GM19193 (cell line): Measurements from ENCODE around the gene RTKN2.

Experiments used
- POLR2A ChIP-seq: IDR thresholded peaks from 4 replicates; pipeline ENCODE4 v1.6.1; 2011; ENCODE audit not compliant: insufficient read depth, insufficient read length; ENCODE audit errors: extremely low read depth

Gene RTKN2

DNA sequence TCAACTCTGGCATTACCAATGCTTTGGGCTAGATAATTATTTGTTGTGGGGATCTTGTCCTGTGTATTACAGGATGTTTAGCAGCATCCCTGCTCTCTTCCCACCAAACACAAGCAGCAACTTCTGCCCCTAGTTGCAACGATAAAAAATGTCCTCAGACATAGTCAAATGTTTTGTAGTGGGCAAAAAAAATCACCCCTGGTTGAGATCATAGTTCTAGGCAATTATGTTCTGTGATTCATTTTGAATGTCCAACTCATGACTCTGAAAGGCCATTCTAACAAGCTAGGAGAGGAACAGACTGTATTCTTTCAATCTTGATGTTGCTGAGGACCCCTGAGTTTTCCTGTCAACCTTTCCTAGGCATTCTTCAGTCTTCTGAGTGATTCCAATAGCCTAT lies 79.5 kb downstream of the RTKN2 start:
- TF ChIP-seq POLR2A, result no peak

DNA sequence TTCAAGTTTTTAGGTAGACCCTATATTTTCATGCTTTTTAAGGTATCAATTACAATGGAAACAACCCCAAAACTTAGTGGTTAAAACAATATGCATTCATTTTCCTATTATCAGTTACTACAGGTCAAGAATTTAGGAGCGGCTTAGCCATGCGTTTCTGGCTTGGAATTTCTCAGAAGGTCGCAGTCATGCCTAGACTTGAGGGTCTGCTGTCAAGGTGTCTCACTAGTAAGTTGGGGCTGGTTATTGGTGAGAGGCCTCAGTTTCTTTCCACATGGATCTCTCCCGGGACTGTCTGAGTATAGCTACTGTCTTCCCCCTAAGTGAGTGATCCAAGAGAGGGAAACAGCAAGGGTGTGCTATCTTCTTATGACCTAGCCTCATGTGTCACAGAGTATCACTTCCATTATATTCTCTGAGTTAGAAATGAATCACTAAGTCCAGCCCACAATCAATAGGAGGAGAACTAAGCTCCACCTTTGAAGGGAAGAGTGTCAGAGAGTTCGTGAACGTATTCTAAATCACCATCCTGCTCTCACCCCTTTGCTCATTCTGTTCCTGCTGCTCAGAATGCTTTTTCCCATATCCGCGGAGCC lies 80.5 kb downstream of the RTKN2 start:
- no peak for TF ChIP-seq POLR2A

DNA sequence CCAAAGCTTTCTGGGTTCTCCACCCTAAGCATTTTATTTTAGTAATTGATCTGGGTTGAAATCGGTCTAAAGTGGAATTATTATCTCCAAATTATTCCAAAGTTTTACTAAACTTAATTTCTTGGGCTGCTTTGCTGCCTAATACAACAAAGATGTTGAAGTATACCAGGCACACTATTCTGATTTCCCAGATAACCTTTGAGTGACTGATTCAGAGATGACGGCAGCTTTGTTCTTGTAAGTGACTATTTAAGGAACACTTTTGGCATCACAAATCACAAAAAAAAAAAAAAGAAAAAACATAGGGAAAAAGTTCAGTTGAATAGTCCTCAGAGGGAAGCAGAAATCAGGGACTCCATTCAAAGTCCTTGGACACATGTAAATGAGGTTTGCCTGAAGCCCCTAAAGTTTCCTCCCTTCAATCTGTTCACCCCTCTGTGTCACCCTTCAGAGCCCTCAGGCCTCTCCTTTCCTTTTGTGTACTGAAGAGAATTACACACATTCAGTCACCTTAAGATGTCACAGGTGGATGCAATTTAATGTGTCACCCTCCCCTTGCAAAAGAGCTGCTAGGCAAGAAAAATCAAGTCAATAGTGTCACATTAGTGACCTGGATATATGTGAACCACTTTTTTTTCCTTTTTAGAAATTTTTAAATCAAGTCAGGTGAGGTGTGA lies 81.5 kb downstream of the RTKN2 start:
- TF ChIP-seq POLR2A, result no peak

DNA sequence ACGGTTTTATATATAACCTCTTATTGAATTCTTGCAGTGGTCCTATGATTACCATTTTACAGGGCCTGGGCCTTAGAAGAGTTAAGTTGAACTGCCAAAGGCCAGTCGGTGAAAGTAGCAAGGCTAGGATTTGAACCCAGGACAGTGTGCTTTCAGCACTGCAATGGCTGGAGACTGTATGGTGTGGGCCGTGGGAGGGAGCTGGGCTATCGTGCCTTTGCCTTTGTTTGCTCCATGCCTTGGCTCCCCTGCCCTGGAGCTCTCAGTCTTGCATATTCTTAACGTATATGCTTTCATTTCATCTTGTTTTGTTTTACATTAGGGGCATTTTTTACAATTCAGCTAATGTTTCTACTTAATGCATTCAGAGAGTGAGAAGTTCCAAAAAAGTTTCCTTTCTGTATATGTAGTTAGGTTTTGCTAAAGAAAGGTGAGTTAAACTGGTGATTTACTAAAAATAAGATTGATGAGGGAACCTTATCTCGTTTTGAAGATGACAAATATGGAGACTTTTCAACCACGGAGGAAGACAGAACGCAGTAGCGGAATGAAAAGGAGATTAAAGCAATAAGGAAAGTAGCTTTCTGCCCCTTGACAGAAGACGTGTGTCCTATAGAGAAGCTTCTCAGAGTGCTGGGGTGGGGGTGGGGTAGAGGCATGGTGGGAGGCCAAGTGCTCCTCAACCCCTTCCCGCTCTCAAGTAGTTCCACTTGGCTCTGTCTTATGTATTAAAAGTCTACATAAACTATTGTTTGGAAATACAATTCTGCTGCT lies 82.5 kb downstream of the RTKN2 start:
- no peak for TF ChIP-seq POLR2A

DNA sequence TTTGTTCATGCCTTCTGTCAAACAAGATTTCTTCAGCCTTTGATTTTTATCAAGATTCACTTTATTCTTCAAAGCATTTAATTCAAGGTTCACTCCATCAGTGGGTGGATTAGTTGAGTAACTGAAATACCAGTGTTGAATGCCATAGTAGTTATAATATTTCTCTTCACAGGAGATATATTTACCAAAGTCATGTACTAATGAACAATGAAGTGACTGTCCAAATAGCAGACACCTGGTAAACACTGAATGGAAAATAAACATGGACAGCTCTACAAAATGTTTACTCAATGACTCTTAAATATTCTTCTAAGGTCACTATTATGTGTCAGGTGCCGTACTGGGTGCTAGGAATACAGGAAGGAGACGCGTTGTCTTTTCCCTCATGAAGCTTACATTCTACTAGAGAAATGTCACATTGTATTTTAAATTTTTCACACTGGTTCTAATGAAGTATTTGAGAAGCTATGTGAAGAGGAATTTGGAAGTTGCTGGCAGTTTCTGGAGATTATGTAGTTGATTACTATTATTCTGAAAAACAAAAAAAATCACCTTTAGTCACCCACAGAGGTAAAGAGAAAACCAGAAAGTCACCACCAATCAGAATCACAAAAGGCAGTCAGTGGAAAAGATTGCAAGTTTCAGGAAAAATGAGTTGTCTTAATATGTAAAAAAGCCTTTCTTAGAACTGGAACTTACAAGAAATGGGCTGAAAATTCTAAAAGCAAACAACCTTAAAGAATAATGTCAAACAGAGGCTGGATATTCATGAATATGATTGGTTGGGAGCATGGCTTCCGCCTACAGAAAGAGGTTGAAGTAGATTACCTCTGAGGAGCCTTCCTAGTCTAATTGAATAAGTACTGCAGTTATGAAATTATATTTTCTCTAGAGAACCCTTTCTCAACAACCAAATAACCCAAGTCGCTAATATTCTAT lies 84.5 kb downstream of the RTKN2 start:
- TF ChIP-seq POLR2A, result no peak

DNA sequence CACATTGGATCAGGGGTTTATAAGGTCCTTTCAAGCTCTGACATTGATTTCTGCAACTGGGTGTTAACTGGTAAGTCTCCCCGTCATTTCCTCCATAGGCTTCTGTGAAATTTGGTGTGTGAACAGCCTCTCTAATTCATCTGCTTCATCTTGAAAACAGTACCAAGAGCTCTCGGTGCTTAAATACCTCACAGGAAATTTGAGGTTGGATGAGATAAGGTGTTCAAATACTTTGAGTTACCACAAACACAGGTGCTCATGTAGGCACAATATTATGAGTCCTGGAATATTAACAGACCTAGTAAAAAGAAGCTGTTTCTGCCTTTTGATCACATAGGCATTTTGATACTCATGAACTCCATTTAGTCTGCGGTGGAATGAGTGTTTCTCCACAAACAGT lies 85.2 kb downstream of the RTKN2 start:
- no peak for TF ChIP-seq POLR2A

DNA sequence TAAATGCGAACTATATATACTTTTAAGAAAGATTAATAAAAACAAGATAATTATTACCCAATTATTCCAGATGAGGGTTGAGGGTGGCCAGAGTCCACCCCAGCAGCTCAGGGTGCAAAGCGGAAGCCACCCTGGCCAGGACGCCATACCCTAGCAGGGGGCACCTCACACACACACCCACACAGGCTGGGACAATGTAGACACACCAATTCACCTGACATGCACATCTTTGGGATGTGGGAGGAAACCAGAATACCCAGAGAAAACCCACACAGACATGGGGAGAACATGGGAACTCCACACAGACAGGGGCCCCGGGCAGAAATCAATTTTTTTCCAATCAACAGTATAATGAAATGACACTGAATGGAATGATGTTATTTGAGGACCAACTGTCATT lies 86.0 kb downstream of the RTKN2 start:
- TF ChIP-seq POLR2A, result no peak

DNA sequence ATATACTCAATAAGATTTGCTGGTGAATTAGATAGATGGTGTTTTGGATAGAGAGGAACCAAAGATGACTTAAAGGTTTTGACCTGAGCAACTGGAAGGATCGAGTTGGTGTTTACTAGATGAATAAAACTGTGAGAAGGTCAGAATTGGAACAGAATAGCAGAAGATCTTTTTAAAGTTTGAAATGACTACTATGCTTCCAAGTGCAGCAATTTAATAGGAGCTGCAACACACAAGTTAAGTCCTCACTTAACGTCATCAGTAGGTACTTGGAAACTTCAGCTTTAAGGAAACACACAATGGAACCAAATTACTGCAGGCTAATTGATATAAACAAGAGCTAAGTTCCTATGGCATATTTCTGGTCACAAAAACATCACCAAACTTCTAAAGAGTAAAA lies 86.5 kb downstream of the RTKN2 start:
- no peak for TF ChIP-seq POLR2A

DNA sequence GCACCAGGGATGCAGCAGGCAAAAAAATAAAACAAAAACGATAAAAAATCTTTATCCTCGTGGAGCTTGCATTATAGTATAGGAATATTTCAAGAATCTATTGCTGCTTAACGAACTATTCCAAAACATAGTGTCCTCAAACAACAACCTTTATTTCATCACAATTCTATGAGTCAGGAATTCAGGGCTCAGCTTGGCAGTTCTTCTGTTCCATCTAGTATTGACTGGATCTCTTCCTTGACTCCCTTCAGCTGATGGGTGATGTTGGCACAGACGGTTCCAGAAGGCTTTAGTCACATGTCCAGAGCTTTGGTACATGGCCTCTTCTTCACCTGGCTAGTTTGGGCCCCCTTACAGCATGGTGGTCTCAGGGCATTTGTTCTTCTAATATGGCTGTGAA lies 88.0 kb downstream of the RTKN2 start:
- TF ChIP-seq POLR2A, result no peak

DNA sequence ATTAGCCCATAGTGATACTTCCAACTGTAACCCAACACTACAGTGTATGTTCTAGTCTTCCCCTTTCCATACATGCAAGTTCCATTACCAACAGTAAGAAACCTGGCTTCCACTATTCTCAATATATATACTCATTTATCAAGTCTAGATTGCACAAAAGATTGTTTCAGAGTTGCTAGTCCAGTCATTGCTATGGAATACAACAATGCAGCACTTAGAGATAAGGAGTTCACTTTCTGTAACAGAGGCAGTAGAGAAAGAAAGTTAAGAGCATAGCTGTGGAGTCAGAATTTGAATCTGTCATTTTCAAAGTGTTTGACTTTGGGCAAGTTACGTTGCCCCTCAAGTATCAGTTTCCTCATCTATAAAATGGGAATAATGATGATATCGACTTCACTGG lies 90.1 kb downstream of the RTKN2 start:
- no peak for TF ChIP-seq POLR2A

DNA sequence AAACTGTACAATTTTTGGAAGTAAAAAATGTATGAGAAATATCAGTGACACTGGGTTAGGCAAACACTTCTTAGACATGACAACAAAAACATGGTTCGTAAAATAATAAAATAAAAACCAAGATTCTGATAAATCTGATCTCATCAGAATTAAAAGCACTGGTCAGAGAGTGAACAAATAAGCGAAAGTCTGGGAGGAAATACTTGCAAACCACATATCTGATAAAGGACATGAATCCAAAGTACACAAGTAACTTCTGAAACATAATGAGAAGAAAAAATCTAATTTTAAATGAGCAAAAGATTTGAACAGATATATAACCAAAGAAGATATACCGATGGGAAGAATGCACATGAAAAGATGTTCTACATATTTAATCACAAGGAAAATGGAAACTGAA lies 91.5 kb downstream of the RTKN2 start:
- no peak for TF ChIP-seq POLR2A

DNA sequence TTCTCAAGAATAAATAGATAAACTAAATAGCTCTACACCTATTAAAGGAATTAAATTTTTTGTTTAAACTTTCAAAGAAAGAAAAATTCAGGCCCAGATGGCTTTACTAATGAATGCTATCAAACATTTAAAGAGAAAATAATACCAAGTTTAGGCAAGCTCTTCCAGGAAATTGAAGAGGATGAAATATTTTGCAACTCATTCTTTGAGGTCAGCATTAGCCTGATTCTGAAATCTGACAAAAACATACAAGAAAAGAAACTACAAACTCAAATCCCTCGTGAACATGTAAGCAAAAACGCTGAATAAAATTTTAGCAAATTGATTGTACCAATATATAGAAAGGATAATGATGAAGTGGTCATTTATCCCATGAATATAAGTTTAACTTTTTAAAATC lies 93.4 kb downstream of the RTKN2 start:
- no peak for TF ChIP-seq POLR2A

DNA sequence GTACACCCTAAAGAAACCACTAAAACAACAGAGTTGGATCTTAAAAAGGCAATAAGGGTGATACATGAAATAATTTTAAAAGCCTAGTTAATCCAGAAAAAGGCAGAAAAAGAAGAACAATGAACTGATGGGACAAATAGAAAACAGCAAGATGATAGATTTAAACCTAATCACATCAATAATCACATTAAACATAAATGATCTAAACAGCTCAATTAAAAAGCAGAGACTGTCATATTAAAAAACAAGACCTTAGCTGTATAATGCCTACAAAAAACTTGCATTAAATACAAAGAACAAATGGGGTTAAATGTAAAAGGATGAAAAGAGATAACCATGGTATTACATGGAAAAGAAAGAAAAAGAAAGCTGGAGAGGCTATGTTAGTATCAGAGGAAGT lies 96.2 kb downstream of the RTKN2 start:
- TF ChIP-seq POLR2A, result no peak

DNA sequence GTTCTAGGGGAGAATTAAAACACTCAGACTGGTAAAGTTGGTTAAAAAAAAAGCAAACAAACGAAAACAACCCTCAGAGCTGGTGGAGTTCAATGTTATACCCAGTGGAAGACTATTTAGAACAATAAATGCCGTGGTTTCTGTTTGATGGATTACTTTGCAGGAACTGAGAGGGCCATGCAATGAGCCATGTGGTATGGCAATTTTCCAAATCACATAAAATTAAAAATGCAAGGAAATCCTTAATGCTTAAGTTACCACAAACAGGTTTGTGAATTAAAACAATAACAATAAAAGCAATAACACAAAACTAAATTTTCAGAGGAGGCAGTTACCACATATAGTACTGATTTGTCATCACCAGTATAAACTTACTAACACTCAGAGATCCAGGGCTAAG lies 96.9 kb downstream of the RTKN2 start:
- TF ChIP-seq POLR2A, result no peak

DNA sequence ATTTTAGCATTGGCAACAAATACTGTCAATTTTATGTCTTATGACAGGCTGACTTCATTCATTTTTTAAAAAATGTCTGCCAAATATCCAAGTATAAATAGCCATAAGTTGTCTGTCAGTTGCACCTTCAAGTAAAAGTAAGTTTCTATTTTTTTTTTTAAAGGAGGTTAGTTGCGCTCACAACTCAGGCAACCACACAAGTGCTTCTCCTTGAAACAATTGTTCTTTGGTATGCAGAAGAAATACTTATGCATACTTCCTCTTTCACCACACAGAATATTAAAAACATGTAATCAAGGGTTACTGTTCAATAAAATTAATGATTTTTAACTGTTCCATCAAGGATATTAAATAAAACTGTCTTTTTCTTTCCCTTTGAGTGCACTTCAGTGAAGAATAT lies 97.9 kb downstream of the RTKN2 start:
- TF ChIP-seq POLR2A, result no peak
